B cell (primary cell): ENCODE results near the gene VAMP7. TPM values are rescaled to one million over a fixed set of nuclear protein-coding genes. Genes with fewer than 3 reads are reported as not detected.

ENCODE experiments used
- ATAC-seq: fragments of 200-7000 bp; cut with Tn5 transposase; one replicate; pipeline ENCODE4 v1.10.0; 2021; ENCODE audit warnings: low read depth, mild to moderate bottlenecking, moderate number of reproducible peaks, moderate library complexity
- CTCF ChIA-PET: fragments of 350-600 bp; sonication (Branson Sonifier 250); formaldehyde crosslinking; loops from one replicate; lab custom pipeline; 2021; ENCODE audit warnings: antibody characterized with exemption, inconsistent platforms; lab: Charles Lee
- POLR2A ChIA-PET: fragments of 350-600 bp; sonication (Branson Sonifier 250); formaldehyde crosslinking; loops from one replicate; lab custom pipeline; 2021; ENCODE audit warnings: antibody characterized with exemption; lab: Charles Lee
- DNase-seq: peaks from one replicate; pipeline ENCODE4 v3.0.0; 2013
- H2AFZ ChIP-seq: 2 replicates; pipeline ENCODE4 v1.6.1; 2012; ENCODE audit warnings: mild to moderate bottlenecking, low read depth, low read length; ENCODE audit not compliant: insufficient read depth, poor library complexity, severe bottlenecking
- H3K27ac ChIP-seq, 2 donors: 1 replicate in 1 of 2; 2 replicates in 1 of 2; pipeline ENCODE4 v1.5.1; 2012 to 2013; ENCODE audit warnings: low read length in 2 of 2, mild to moderate bottlenecking in 2 of 2, moderate library complexity in 1 of 2
- H3K27me3 ChIP-seq, 4 experiments: fragments of 200-600 bp in 1 of 4; sonication (generic) in 1 of 4; replicated peaks in 1 of 4; 1 replicate in 2 of 4; 2 replicates in 2 of 4; pipeline versions ENCODE4 v1.6.1 to v1.7.0; 2013 to 2016; ENCODE audit warnings: low read length in 3 of 4, mild to moderate bottlenecking in 2 of 4, mixed read lengths in 1 of 4, moderate library complexity in 1 of 4; ENCODE audit not compliant: insufficient read depth in 4 of 4, control insufficient read depth in 3 of 4; ENCODE audit errors: control extremely low read depth in 1 of 4
- H3K36me3 ChIP-seq, 2 experiments: replicated peaks in 1 of 2; 1 replicate in 1 of 2; 2 replicates in 1 of 2; pipeline versions ENCODE4 v1.6.1 to v1.7.1; 2013; ENCODE audit warnings: low read length in 1 of 2; ENCODE audit not compliant: insufficient read depth in 2 of 2, control insufficient read depth in 1 of 2; ENCODE audit errors: control extremely low read depth in 1 of 2, extremely low read depth in 1 of 2
- H3K4me1 ChIP-seq, 2 donors: fragments of 200-600 bp in 1 of 2; sonication (generic) in 1 of 2; 1 replicate in 1 of 2; 2 replicates in 1 of 2; pipeline versions ENCODE4 v1.5.1 to v1.6.1; 2013 to 2017; ENCODE audit warnings: low read length in 2 of 2; ENCODE audit not compliant: control insufficient read depth in 2 of 2, insufficient read depth in 2 of 2
- H3K4me2 ChIP-seq: replicated peaks from 2 replicates; pipeline ENCODE3; 2012; ENCODE audit warnings: mild to moderate bottlenecking, low read depth, low read length; ENCODE audit not compliant: poor library complexity, severe bottlenecking
- H3K4me3 ChIP-seq, 5 experiments: fragments of 200-600 bp in 1 of 5; sonication (generic) in 1 of 5; 1 replicate in 3 of 5; 2 replicates in 2 of 5; pipeline versions ENCODE4 v1.5.1 to v1.7.0; 2011 to 2016; ENCODE audit warnings: low read length in 4 of 5, mild to moderate bottlenecking in 4 of 5, low read depth in 2 of 5, control low read depth in 1 of 5, moderate library complexity in 1 of 5; ENCODE audit not compliant: insufficient read depth in 1 of 5; ENCODE audit errors: control extremely low read depth in 1 of 5, extremely low read depth in 1 of 5
- H3K79me2 ChIP-seq: fragments of 200-600 bp; sonication (generic); one replicate; pipeline ENCODE4 v1.6.0; 2016; ENCODE audit warnings: low read length; ENCODE audit not compliant: control insufficient read depth, insufficient read depth
- H3K9ac ChIP-seq: fragments of 200-600 bp; sonication (generic); 2 replicates; pipeline ENCODE4 v1.6.1; 2017; ENCODE audit warnings: mild to moderate bottlenecking, low read length, moderate library complexity
- H3K9me3 ChIP-seq, 3 donors: one replicate each; pipeline versions ENCODE4 v1.6.1 to v1.7.1; 2013; ENCODE audit warnings: low read length in 2 of 3; ENCODE audit not compliant: control insufficient read depth in 2 of 3, insufficient read depth in 1 of 3; ENCODE audit errors: control extremely low read depth in 1 of 3
- H4K20me1 ChIP-seq: 2 replicates; pipeline ENCODE4 v1.6.0; 2012; ENCODE audit warnings: mild to moderate bottlenecking, low read length; ENCODE audit not compliant: insufficient read depth, control insufficient read depth, poor library complexity, severe bottlenecking
- H3K27ac Mint-ChIP-seq: one replicate; pipeline ENCODE4 v1.8.0; 2021; ENCODE audit warnings: mixed read lengths
- H3K27me3 Mint-ChIP-seq: one replicate; pipeline ENCODE4 v1.8.0; 2021; ENCODE audit warnings: mixed read lengths
- H3K4me1 Mint-ChIP-seq: one replicate; pipeline ENCODE4 v1.8.0; 2021; ENCODE audit warnings: mixed read lengths
- H3K4me3 Mint-ChIP-seq: one replicate; pipeline ENCODE4 v1.8.0; 2021; ENCODE audit warnings: mixed read lengths
- H3K9me3 Mint-ChIP-seq: one replicate; pipeline ENCODE4 v1.8.0; 2022; ENCODE audit warnings: mixed read lengths; ENCODE audit not compliant: insufficient read depth
- CTCF ChIP-seq: fragments of 200-600 bp; IDR thresholded peaks from one replicate; pipeline ENCODE4 v1.8.0; 2022; ENCODE audit warnings: antibody characterized with exemption, mild to moderate bottlenecking
- EZH2 ChIP-seq: IDR thresholded peaks from 2 replicates; pipeline ENCODE4 v1.6.1; 2012; ENCODE audit warnings: borderline replicate concordance, low read depth, mild to moderate bottlenecking, moderate library complexity, low read length; ENCODE audit not compliant: insufficient read depth, poor library complexity, severe bottlenecking
- WGBS: methylation state at CpG from one replicate; pipeline ENCODE4 v1.1.5; 2013; ENCODE audit warnings: missing lambda C conversion rate; ENCODE audit not compliant: insufficient coverage; 5-methylcytosine and 5-hydroxymethylcytosine counted together
- intact Hi-C: fragments of 100-400 bp; cut with micrococcal nuclease; formaldehyde crosslinking; loops from one replicate; pipeline ENCODE4 v1.10.0; 2022
- polyA plus RNA-seq: library from polyadenylated mRNA; depleted of rRNA; stranded (reverse); fragments of >200 nt; gene quantifications from 2 replicates; pipeline ENCODE4 v1.2.3, GENCODE V29; 2012
- total RNA-seq, 2 donors: library from RNA; stranded (reverse); fragments of 120-200 nt in 1 of 2; gene quantifications; 1 replicate in 1 of 2; 2 replicates in 1 of 2; pipeline versions ENCODE4 v1.2.3 to v1.2.4, GENCODE V29; 2013 to 2022

VAMP7 gene
- total and polyA plus RNA-seq, 2 donors (not counting 1 experiment from before 2014, with no cell fraction given): 8.8 to 19.7 TPM

GRCh38 chrX:155938132-155938531 is 57.0 kb downstream of the VAMP7 start:
- Histone ChIP-seq H2AFZ (no peak overlapping the region), H4K20me1 (no peaks in the 10 kb centered on the region), H3K79me2 (no peaks in the 10 kb centered on the region), H3K9ac (no peak overlapping the region), H3K36me3 (peaks cover 0 to 4% of the 10 kb centered on the region in 2 experiments), H3K4me1 (no peaks in the 10 kb centered on the region), H3K4me2 (no peak overlapping the region), H3K4me3 (no peak overlapping the region), H3K27ac (no peak overlapping the region), H3K27me3 (no peaks in the 10 kb centered on the region), H3K9me3 (no peaks in the 10 kb centered on the region)
- no peak overlapping the region for H3K27ac Mint-ChIP-seq
- H3K9me3 Mint-ChIP-seq: no peaks in the 10 kb centered on the region
- CTCF ChIA-PET: no interaction called here
- H3K27me3 Mint-ChIP-seq: no peaks in the 10 kb centered on the region
- POLR2A ChIA-PET: no interaction called here
- no peak for DNase-seq
- H3K4me1 Mint-ChIP-seq: no peaks in the 10 kb centered on the region
- no peak for ATAC-seq
- no peak overlapping the region for H3K4me3 Mint-ChIP-seq
- intact Hi-C loops: no loop called here
- TF ChIP-seq CTCF (no peak), EZH2 (no peak)

GRCh38 chrX:155949098-155949497 is 68.0 kb downstream of the VAMP7 start:
- Mint-ChIP-seq H3K27ac (no peak overlapping the region), H3K4me3 (no peak overlapping the region), H3K4me1 (no peaks in the 10 kb centered on the region), H3K9me3 (no peaks in the 10 kb centered on the region), H3K27me3 (no peaks in the 10 kb centered on the region)
- no peak overlapping the region for H3K9ac ChIP-seq
- ATAC-seq: no peak
- no peak overlapping the region for H3K4me3 ChIP-seq
- no peaks in the 10 kb centered on the region for H3K27me3 ChIP-seq
- TF ChIP-seq EZH2 (no peak), CTCF (no peak)
- intact Hi-C loops: no loop called here
- H3K4me2 ChIP-seq: no peak overlapping the region
- H3K27ac ChIP-seq: no peak overlapping the region
- no peak for DNase-seq
- H3K4me1 ChIP-seq: no peaks in the 10 kb centered on the region
- no peaks in the 10 kb centered on the region for H4K20me1 ChIP-seq
- CTCF ChIA-PET: no interaction called here
- POLR2A ChIA-PET: no interaction called here
- no peak overlapping the region for H2AFZ ChIP-seq
- peaks cover 0 to 2% of the 10 kb centered on the region in 2 experiments for H3K36me3 ChIP-seq
- 80% methylated on average over 2 of the region's 2 CpGs for WGBS
- no peaks in the 10 kb centered on the region for H3K79me2 ChIP-seq
- H3K9me3 ChIP-seq: peaks cover 0 to 3% (median 0%) of the 10 kb centered on the region in 3 donors
